Activated gamma-delta T cell treated with anti-CD3 and anti-CD28 coated beads, Interleukin-2, amount 50 U/mL, for 16 hours (primary cell): Measurements from ENCODE around the gene GPR146.

Experiments used
- DNase-seq: peaks from one replicate; pipeline ENCODE4 v3.0.0-alpha.2; 2020; ENCODE audit warnings: low read depth

The GPR146 gene

DNA sequence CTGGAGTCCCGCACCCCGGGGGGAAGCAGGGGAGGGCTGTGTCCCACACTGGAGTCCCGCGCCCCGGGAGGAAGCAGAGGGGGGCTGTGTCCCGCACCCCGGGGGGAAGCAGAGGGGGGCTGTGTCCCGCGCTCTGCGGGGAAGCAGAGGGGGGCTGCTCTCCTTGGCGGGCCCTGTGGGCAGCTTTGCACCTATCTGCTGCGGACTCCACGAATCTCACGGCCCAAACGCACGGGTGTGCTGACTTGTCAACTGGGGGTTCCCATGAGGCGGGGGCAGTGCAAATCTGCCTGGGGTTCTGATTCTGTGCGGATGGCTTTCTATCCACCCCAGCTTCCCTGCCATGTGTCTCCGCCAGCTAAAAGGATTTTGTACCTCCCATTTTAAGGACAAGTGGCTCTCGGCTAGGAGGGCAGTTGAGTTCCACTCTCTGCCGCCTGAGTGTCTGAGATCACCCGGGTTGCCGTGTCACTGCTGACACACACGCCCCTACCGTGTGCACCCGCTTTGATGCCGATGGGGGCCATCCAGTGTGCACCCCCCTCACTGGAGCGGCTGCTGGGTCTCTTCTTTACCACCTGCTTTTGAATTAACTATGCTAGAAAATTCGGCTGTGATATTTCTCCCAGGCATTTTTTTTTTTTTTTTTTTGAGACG lies 64.0 kb downstream of the GPR146 start:
- DNase-seq: no peak
